ENCODE results near the gene FGF14. TPM values are rescaled to one million over a fixed set of nuclear protein-coding genes. Genes with fewer than 3 reads are reported as not detected.

The FGF14 gene
- total RNA-seq, 4 donors from 2014 or later = 0.28 to 2.3 (median 0.35) TPM; not detected in 1

GRCh38 chr13:102367836-102368235, 34.0 kb downstream of the FGF14 start:
- Histone ChIP-seq H3K9me3 (no peaks in the 10 kb centered on the region), H3K36me3 (no peaks in the 10 kb centered on the region), H3K4me1 (no peaks in the 10 kb centered on the region), H3K27ac (no peak overlapping the region), H3K27me3 (no peaks in the 10 kb centered on the region), H3K4me3 (no peak overlapping the region)
- DNase-seq = no peak
- no peak for TF ChIP-seq CTCF (IDR thresholded peaks at IDR 0.05)
- no peak for TF ChIP-seq POLR2A (IDR thresholded peaks at IDR 0.05)

- no peak overlapping the region for H3K27ac ChIP-seq
- TF ChIP-seq CTCF (IDR thresholded peaks at IDR 0.05) (no peak), POLR2A (IDR thresholded peaks at IDR 0.05) (no peak)
- no peaks in the 10 kb centered on the region for H3K27me3 ChIP-seq
- no peaks in the 10 kb centered on the region for H3K9me3 ChIP-seq
- no peak for DNase-seq
- no peaks in the 10 kb centered on the region for H3K4me1 ChIP-seq
- no peak overlapping the region for H3K4me3 ChIP-seq
- no peaks in the 10 kb centered on the region for H3K36me3 ChIP-seq
Observed at GRCh38 chr13:102361113-102361512, 40.7 kb downstream of the FGF14 start.

GRCh38 chr13:102359264-102359663, 42.6 kb downstream of the FGF14 start:
- no peak for DNase-seq
- Histone ChIP-seq H3K36me3 (no peaks in the 10 kb centered on the region), H3K27me3 (no peaks in the 10 kb centered on the region), H3K9me3 (no peaks in the 10 kb centered on the region), H3K27ac (no peak overlapping the region), H3K4me3 (no peak overlapping the region), H3K4me1 (no peaks in the 10 kb centered on the region)
- TF ChIP-seq POLR2A (IDR thresholded peaks at IDR 0.05) (no peak), CTCF (IDR thresholded peaks at IDR 0.05) (no peak)

- H3K9me3 ChIP-seq = no peaks in the 10 kb centered on the region
- H3K27me3 ChIP-seq = no peaks in the 10 kb centered on the region
- no peak overlapping the region for H3K27ac ChIP-seq
- DNase-seq = no peak
- no peaks in the 10 kb centered on the region for H3K4me1 ChIP-seq
- no peak overlapping the region for H3K4me3 ChIP-seq
- no peaks in the 10 kb centered on the region for H3K36me3 ChIP-seq
- no peak for TF ChIP-seq CTCF (IDR thresholded peaks at IDR 0.05)
- TF ChIP-seq POLR2A (IDR thresholded peaks at IDR 0.05) = no peak
Observed at GRCh38 chr13:102355251-102355650, 46.6 kb downstream of the FGF14 start.

- TF ChIP-seq POLR2A (IDR thresholded peaks at IDR 0.05) (no peak), CTCF (IDR thresholded peaks at IDR 0.05) (no peak)
- no peak for DNase-seq
- H3K36me3 ChIP-seq = no peaks in the 10 kb centered on the region
- H3K27me3 ChIP-seq = no peaks in the 10 kb centered on the region
- H3K27ac ChIP-seq = no peak overlapping the region
- H3K4me1 ChIP-seq = no peaks in the 10 kb centered on the region
- no peak overlapping the region for H3K4me3 ChIP-seq
- H3K9me3 ChIP-seq = no peaks in the 10 kb centered on the region
Observed at GRCh38 chr13:102354011-102354410, 47.8 kb downstream of the FGF14 start.

GRCh38 chr13:102351521-102351920, 50.3 kb downstream of the FGF14 start:
- Histone ChIP-seq H3K9me3 (no peaks in the 10 kb centered on the region), H3K4me3 (no peak overlapping the region), H3K36me3 (no peaks in the 10 kb centered on the region), H3K27me3 (no peaks in the 10 kb centered on the region), H3K27ac (no peak overlapping the region), H3K4me1 (no peaks in the 10 kb centered on the region)
- no peak for DNase-seq
- no peak for TF ChIP-seq CTCF (IDR thresholded peaks at IDR 0.05)
- TF ChIP-seq POLR2A (IDR thresholded peaks at IDR 0.05) = no peak

Data from Peyer's patch (tissue), 4 donors.